Stomach (tissue), 4 donors: ENCODE data around the gene RGSL1.

ENCODE experiments used
- POLR2A ChIP-seq, 4 donors: fragments of 450-650 bp; IDR thresholded peaks; one replicate each; pipeline ENCODE4 v1.6.1; 2016; ENCODE audit warnings: antibody characterized with exemption in 4 of 4, control low read depth in 2 of 4, mild to moderate bottlenecking in 1 of 4, moderate library complexity in 1 of 4
- TF ChIP-seq, protein P1 (sequence below), 7 experiments: fragments of 450-650 bp in 4 of 7; fragments of 200-600 bp in 3 of 7; sonication (generic) in 3 of 7; IDR thresholded peaks; one replicate each; pipeline ENCODE4 v1.5.1; 2016 to 2019; ENCODE audit warnings: antibody characterized with exemption in 7 of 7, control low read depth in 2 of 7, mild to moderate bottlenecking in 1 of 7

DNA sequence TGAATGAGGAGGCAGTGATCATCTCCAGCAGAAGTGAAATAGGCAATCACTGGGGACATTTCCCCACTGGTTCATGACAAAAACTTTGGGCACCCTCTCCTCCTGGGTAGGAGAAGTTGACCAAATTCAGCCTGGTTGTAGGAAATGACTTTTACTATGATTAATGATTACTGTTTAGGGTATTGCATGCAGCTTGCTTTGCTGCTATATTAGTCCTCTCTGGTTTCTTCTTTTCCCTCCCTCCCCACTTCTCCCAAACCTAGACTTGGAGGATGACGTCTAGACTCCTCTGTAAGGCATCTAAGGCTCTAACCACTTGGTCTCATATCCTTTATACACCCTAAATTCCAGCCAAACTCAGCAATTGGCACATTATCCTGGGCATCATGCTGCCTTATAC lies 157.6 kb downstream of the RGSL1 start:
- TF ChIP-seq, protein P1, sequence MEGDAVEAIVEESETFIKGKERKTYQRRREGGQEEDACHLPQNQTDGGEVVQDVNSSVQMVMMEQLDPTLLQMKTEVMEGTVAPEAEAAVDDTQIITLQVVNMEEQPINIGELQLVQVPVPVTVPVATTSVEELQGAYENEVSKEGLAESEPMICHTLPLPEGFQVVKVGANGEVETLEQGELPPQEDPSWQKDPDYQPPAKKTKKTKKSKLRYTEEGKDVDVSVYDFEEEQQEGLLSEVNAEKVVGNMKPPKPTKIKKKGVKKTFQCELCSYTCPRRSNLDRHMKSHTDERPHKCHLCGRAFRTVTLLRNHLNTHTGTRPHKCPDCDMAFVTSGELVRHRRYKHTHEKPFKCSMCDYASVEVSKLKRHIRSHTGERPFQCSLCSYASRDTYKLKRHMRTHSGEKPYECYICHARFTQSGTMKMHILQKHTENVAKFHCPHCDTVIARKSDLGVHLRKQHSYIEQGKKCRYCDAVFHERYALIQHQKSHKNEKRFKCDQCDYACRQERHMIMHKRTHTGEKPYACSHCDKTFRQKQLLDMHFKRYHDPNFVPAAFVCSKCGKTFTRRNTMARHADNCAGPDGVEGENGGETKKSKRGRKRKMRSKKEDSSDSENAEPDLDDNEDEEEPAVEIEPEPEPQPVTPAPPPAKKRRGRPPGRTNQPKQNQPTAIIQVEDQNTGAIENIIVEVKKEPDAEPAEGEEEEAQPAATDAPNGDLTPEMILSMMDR (IDR thresholded peaks at IDR 0.05): no peak
- no peak for TF ChIP-seq POLR2A (IDR thresholded peaks at IDR 0.05)
